Activated CD8-positive, alpha-beta memory T cell treated with anti-CD3 and anti-CD28 coated beads for 36 hours (primary cell): Measurements from ENCODE around the gene MED17. TPM values are rescaled to one million over a fixed set of nuclear protein-coding genes. Genes with fewer than 3 reads are reported as not detected.

Experiments
- total RNA-seq, 2 experiments: library from RNA; stranded (reverse); gene quantifications; one replicate each; pipeline ENCODE4 v1.2.3, GENCODE V29; 2021

Gene MED17
- total RNA-seq, 2 experiments from 2014 or later: 36.3 to 42.1 TPM

Other genes starting within 250 kb of the MED17 start
- 10 to 100 TPM; 13.5 to 13.8 TPM for gene SMCO4, start 240.9 kb upstream of the MED17 start, total RNA-seq
- gene CEP295, start 122.6 kb upstream of the MED17 start, total RNA-seq: 10 to 100 TPM; 24.6 to 25.8 TPM
- 100 to 1,000 TPM; 284 to 296 TPM for gene TAF1D, start 42.8 kb upstream of the MED17 start, total RNA-seq
- gene C11orf54, start 42.6 kb upstream of the MED17 start, total RNA-seq: 10 to 100 TPM; 13.4 to 15.0 TPM
- gene VSTM5, start 66.3 kb downstream of the MED17 start, total RNA-seq: not detected
- not detected for gene HEPHL1, start 237.1 kb downstream of the MED17 start, total RNA-seq